ENCODE data around the gene CENPW. TPM values are rescaled to one million over a fixed set of nuclear protein-coding genes. Genes with fewer than 3 reads are reported as not detected.

Gene CENPW
- polyA plus RNA-seq, 3 donors, result 3.8 to 18.7 (median 17.6) TPM

- DNase-seq, result no peak
- TF ChIP-seq, protein P1, sequence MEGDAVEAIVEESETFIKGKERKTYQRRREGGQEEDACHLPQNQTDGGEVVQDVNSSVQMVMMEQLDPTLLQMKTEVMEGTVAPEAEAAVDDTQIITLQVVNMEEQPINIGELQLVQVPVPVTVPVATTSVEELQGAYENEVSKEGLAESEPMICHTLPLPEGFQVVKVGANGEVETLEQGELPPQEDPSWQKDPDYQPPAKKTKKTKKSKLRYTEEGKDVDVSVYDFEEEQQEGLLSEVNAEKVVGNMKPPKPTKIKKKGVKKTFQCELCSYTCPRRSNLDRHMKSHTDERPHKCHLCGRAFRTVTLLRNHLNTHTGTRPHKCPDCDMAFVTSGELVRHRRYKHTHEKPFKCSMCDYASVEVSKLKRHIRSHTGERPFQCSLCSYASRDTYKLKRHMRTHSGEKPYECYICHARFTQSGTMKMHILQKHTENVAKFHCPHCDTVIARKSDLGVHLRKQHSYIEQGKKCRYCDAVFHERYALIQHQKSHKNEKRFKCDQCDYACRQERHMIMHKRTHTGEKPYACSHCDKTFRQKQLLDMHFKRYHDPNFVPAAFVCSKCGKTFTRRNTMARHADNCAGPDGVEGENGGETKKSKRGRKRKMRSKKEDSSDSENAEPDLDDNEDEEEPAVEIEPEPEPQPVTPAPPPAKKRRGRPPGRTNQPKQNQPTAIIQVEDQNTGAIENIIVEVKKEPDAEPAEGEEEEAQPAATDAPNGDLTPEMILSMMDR (IDR thresholded peaks at IDR 0.05), result no peak
- no peaks in the 10 kb centered on the region for H3K36me3 Mint-ChIP-seq
- H3K9me3 ChIP-seq (replicated peaks in 1 of 2; ENCODE audit: control insufficient read depth in 1 of 2, insufficient read depth in 1 of 2, low read length in 2 of 2), result no peaks in the 10 kb centered on the region
- no peaks in the 10 kb centered on the region for H3K36me3 ChIP-seq (replicated peaks in 1 of 2; ENCODE audit: control insufficient read depth in 1 of 2, insufficient read depth in 2 of 2, low read length in 2 of 2)
- no peaks in the 10 kb centered on the region for H3K27me3 ChIP-seq (ENCODE audit: control insufficient read depth in 2 of 2, insufficient read depth in 2 of 2, low read length in 2 of 2)
- H3K27me3 Mint-ChIP-seq (ENCODE audit: low read depth in 3 of 3), result no peaks in the 10 kb centered on the region
- H3K4me1 ChIP-seq (ENCODE audit: control insufficient read depth in 1 of 2, insufficient read depth in 2 of 2, low read length in 2 of 2), result peaks cover 20 to 24% of the 10 kb centered on the region in 2 donors
- H3K4me3 Mint-ChIP-seq, result no peak overlapping the region
- no peak overlapping the region for H3K9ac ChIP-seq (ENCODE audit: insufficient read depth, low read length, poor library complexity, severe bottlenecking)
- H3K9me3 Mint-ChIP-seq, result peaks cover 0 to 5% (median 0%) of the 10 kb centered on the region in 7 donors
- H3K4me2 ChIP-seq (replicated peaks; ENCODE audit: extremely low read depth, low read length, poor library complexity, severe bottlenecking), result no peak overlapping the region
- H4K20me1 ChIP-seq (ENCODE audit: insufficient read depth, low read length), result no peaks in the 10 kb centered on the region
- intact Hi-C loops (cut with micrococcal nuclease), result no loop called here
- H2AFZ ChIP-seq (ENCODE audit: insufficient read depth, low read depth, low read length, poor library complexity, severe bottlenecking), result no peak overlapping the region
- H3K27ac ChIP-seq (ENCODE audit: low read depth in 1 of 2, low read length in 2 of 2), result no peak overlapping the region
- H3K4me3 ChIP-seq (replicated peaks in 1 of 3; ENCODE audit: low read depth in 2 of 3, low read length in 3 of 3), result no peak overlapping the region
- H3K4me1 Mint-ChIP-seq, result no peaks in the 10 kb centered on the region
- no peaks in the 10 kb centered on the region for H3K79me2 ChIP-seq (ENCODE audit: insufficient read depth, low read length)
- no peak overlapping the region for H3K27ac Mint-ChIP-seq
- WGBS (ENCODE audit: insufficient coverage), result 80% methylated on average over 1 of the region's 2 CpGs
These were observed 6.2 kb upstream of the CENPW start for GRCh38 chr6:126333729-126334128.

DNA sequence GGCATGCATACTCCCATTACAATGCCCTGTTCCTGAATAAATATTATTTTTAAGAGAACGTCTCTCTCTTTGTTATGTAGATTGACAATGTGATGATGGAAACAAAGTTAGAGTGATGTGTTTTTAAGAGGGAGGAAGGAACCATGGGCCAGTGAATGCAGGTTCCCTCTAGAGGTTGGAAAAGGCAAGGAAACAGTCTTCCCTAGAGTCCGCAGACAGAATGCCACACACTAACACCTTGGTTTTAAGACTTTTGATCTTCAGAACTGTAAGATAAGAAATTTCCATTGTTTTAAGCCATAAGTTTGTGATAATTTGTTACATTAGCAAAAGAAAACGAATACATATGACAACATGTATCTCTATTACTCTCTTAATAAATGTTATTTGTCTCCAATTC lies 4.7 kb upstream of the CENPW start:
- Histone ChIP-seq H3K36me3 (replicated peaks in 1 of 2; ENCODE audit: control insufficient read depth in 1 of 2, insufficient read depth in 2 of 2, low read length in 2 of 2) (no peaks in the 10 kb centered on the region), H3K4me1 (ENCODE audit: control insufficient read depth in 1 of 2, insufficient read depth in 2 of 2, low read length in 2 of 2) (peaks cover 24 to 26% of the 10 kb centered on the region in 2 donors), H3K27me3 (ENCODE audit: control insufficient read depth in 2 of 2, insufficient read depth in 2 of 2, low read length in 2 of 2) (no peaks in the 10 kb centered on the region), H2AFZ (ENCODE audit: insufficient read depth, low read depth, low read length, poor library complexity, severe bottlenecking) (no peak overlapping the region), H3K4me3 (replicated peaks in 1 of 3; ENCODE audit: low read depth in 2 of 3, low read length in 3 of 3) (no peak overlapping the region), H4K20me1 (ENCODE audit: insufficient read depth, low read length) (no peaks in the 10 kb centered on the region), H3K79me2 (ENCODE audit: insufficient read depth, low read length) (peaks cover 1% of the 10 kb centered on the region), H3K9me3 (replicated peaks in 1 of 2; ENCODE audit: control insufficient read depth in 1 of 2, insufficient read depth in 1 of 2, low read length in 2 of 2) (no peaks in the 10 kb centered on the region), H3K27ac (ENCODE audit: low read depth in 1 of 2, low read length in 2 of 2) (no peak overlapping the region), H3K4me2 (replicated peaks; ENCODE audit: extremely low read depth, low read length, poor library complexity, severe bottlenecking) (no peak overlapping the region), H3K9ac (ENCODE audit: insufficient read depth, low read length, poor library complexity, severe bottlenecking) (no peak overlapping the region)
- Mint-ChIP-seq H3K9me3 (peaks cover 0 to 2% (median 0%) of the 10 kb centered on the region in 7 donors), H3K4me1 (no peaks in the 10 kb centered on the region), H3K27me3 (ENCODE audit: low read depth in 3 of 3) (no peaks in the 10 kb centered on the region), H3K36me3 (no peaks in the 10 kb centered on the region), H3K27ac (no peak overlapping the region), H3K4me3 (no peak overlapping the region)
- DNase-seq, result no peak
- WGBS (ENCODE audit: insufficient coverage), result no CpG with 5 or more reads among the region's 3 CpGs
- TF ChIP-seq, protein P1 (IDR thresholded peaks at IDR 0.05), result no peak
- intact Hi-C loops (cut with micrococcal nuclease), result no loop called here

Measured in CD14-positive monocyte (primary cell).